Spleen (tissue), 11 donors: Measurements from ENCODE around the gene NEMF. TPM values are rescaled to one million over a fixed set of nuclear protein-coding genes. Genes with fewer than 3 reads are reported as not detected.

Experiments used
- DNase-seq: peaks from one replicate; pipeline ENCODE4 v3.0.0-alpha.2; 2020
- H3K27ac ChIP-seq, 8 donors: fragments of 200-600 bp; sonication (generic) in 7 of 8; 1 replicate in 4 of 8; 2 replicates in 4 of 8; pipeline versions ENCODE4 v1.5.0 to v1.8.0; 2016 to 2021; ENCODE audit warnings: inconsistent platforms in 4 of 8, mild to moderate bottlenecking in 4 of 8, moderate library complexity in 1 of 8
- H3K27me3 ChIP-seq, 7 donors: fragments of 200-600 bp; sonication (generic) in 6 of 7; replicated peaks in 1 of 7; 1 replicate in 4 of 7; 2 replicates in 3 of 7; pipeline versions ENCODE4 v1.5.0 to v1.8.0; 2016 to 2021; ENCODE audit warnings: inconsistent platforms in 3 of 7, mild to moderate bottlenecking in 1 of 7
- H3K36me3 ChIP-seq, 6 donors: fragments of 200-600 bp; sonication (generic) in 5 of 6; 1 replicate in 4 of 6; 2 replicates in 2 of 6; pipeline versions ENCODE4 v1.5.0 to v1.8.0; 2016 to 2021; ENCODE audit warnings: inconsistent platforms in 2 of 6
- H3K4me1 ChIP-seq, 6 donors: fragments of 200-600 bp; sonication (generic) in 5 of 6; 1 replicate in 3 of 6; 2 replicates in 3 of 6; pipeline versions ENCODE4 v1.5.0 to v1.8.0; 2016 to 2021; ENCODE audit warnings: inconsistent platforms in 3 of 6
- H3K4me3 ChIP-seq, 8 donors: fragments of 200-600 bp; sonication (generic) in 7 of 8; 1 replicate in 4 of 8; 2 replicates in 4 of 8; pipeline versions ENCODE4 v1.5.0 to v1.8.0; 2016 to 2021; ENCODE audit warnings: inconsistent platforms in 4 of 8, mild to moderate bottlenecking in 4 of 8, moderate library complexity in 2 of 8
- H3K9me3 ChIP-seq, 8 donors: fragments of 200-600 bp; sonication (generic) in 7 of 8; 1 replicate in 4 of 8; 2 replicates in 4 of 8; pipeline versions ENCODE4 v1.5.0 to v1.8.0; 2016 to 2021; ENCODE audit warnings: inconsistent platforms in 4 of 8
- POLR2A ChIP-seq, 3 donors: fragments of 450-650 bp; IDR thresholded peaks; one replicate each; pipeline ENCODE4 v1.5.1; 2017; ENCODE audit warnings: antibody characterized with exemption in 3 of 3, mild to moderate bottlenecking in 1 of 3
- POLR2AphosphoS5 ChIP-seq, 3 donors: sonication (generic); formaldehyde crosslinking; IDR thresholded peaks; one replicate each; pipeline ENCODE4 v1.5.1; 2017; ENCODE audit warnings: antibody characterized with exemption in 3 of 3
- WGBS, 5 donors: extraction: QIAGEN DNeasy Blood & Tissue Kit in 3 of 5; methylation state at CpG; one replicate each; pipeline versions ENCODE4 v1.1.5 to v1.1.7; 2013 to 2018; 5-methylcytosine and 5-hydroxymethylcytosine counted together
- intact Hi-C: fragments of 100-400 bp; cut with DNase I; formaldehyde crosslinking; loops from one replicate; pipeline ENCODE4 v1.15.0; 2023; ENCODE audit warnings: low total_unique reads
- polyA plus RNA-seq, 3 donors: library from polyadenylated mRNA; stranded (reverse); fragments of 200-250 nt; gene quantifications; one replicate each; pipeline ENCODE4 v1.2.1, GENCODE V29; 2013
- total RNA-seq, 7 donors: library from RNA; depleted of rRNA in 3 of 7; stranded (reverse); fragments of >200 nt in 3 of 7; fragmentation: NEBNext Ultra II Directional in 4 of 7; extraction: Animal tissue kit (Norgen Biotek cat#: 25700) in 4 of 7; gene quantifications; one replicate each; pipeline versions ENCODE4 v1.1.0 to v1.2.1, GENCODE V29; 2016 to 2021
- TF ChIP-seq, protein P1 (sequence below), 11 experiments: fragments of 200-600 bp in 7 of 11; fragments of 450-650 bp in 4 of 11; sonication (generic) in 4 of 11; IDR thresholded peaks in 8 of 11; conservative IDR thresholded peaks in 3 of 11; 1 replicate in 7 of 11; 2 replicates in 4 of 11; pipeline versions ENCODE4 v1.4.0 to v1.8.0; 2016 to 2021; ENCODE audit warnings: antibody characterized with exemption in 11 of 11, inconsistent platforms in 4 of 11, mild to moderate bottlenecking in 1 of 11
- donor health status: healthy with polysubstance abuse.
- donor health status: DM: no; HTN: no; CAD: no; lungs with moderate emphysema.
- donor health status: DM: no; HTN: no; CAD: no.
- donor health status: Bipolar disorder and iron deficiency.
- donor health status: healthy.
- donor health status: DM: no; HTN: no; CAD: no.
- donor health status: DM: yes; HTN: yes; CAD: no.

The NEMF gene
- total and polyA plus RNA-seq, 10 donors: 24.3 to 187 (median 82.4) TPM

DNA sequence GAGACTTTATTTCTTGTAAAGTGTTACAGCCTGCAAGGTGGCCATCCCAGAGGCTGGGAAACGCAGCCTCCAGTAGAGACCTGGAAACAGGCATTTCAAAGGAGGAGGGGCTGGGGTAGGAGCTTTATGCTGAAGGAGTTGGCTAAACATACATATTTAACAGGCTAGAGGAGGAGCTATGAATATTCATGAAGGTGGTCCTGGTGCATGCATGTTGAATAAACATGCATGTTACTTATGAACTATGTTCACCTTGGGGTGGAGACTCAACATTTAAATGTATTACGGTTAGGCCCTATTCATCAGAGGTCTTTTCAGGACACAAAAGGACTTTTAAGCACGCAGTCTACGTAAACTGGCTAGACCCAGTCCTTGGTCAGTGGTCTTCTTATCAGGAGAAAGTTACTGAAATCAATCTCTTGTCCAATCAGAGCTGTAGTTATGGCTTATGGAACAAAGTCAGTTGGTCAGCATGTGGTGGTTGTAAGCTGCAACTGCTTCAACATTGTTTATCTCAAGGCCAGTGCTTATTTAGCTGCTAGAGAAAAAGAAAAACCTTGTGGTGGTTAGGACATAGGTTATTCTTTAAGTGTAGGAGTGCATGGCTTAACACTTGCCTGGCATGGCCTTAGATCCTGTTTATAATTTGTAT lies 28.9 kb upstream of the NEMF start:
- intact Hi-C loops: loop anchor here (10.0 kb wide), 1 partner anchor 123 kb away; no protein-coding TSS in a partner anchor

DNA sequence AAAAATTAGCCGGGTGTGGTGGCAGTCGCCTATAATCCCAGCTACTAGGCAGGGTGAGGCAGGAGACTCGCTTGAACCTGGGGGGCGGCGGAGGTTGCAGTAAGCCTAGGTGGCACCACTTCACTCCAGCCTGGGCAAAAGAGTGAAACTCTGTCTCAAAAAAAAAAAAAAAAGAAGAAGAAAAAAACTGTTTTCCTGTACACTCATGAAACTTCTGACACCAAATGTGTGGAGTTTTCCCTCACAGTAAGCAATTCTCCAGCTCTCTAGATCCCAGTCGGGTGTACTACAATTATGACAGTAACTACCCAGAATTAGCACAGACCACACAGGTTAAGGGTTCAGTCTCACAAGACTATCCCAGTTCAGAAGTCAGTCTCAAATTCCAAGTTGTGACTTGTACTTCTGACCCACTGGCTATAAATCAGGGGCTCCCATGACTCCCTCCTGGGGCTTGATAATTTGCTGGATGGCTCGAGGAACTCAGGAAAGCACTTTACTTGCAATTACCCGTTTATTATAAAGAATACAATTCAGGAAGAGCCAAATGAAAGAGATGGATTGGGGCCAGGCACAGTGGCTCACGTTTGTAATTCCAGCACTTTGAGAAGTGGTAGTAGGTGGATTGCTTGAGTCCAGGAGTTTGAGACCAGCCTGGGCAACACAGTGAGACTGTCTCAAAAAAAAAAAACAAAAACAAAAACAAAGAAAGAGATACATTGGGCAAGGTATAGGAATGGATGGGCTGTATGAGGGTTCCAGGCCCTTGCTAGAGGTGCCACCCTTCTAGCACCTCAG lies 27.9 kb upstream of the NEMF start:
- H3K4me3 ChIP-seq: no peak overlapping the region
- intact Hi-C loops: loop anchor here (10.0 kb wide), 1 partner anchor 124 kb away; no protein-coding TSS in a partner anchor
- H3K27me3 ChIP-seq: no peaks in the 10 kb centered on the region
- no peak for TF ChIP-seq POLR2AphosphoS5 (IDR thresholded peaks at IDR 0.05)
- no peak for TF ChIP-seq POLR2A (IDR thresholded peaks at IDR 0.05)
- TF ChIP-seq, protein P1, sequence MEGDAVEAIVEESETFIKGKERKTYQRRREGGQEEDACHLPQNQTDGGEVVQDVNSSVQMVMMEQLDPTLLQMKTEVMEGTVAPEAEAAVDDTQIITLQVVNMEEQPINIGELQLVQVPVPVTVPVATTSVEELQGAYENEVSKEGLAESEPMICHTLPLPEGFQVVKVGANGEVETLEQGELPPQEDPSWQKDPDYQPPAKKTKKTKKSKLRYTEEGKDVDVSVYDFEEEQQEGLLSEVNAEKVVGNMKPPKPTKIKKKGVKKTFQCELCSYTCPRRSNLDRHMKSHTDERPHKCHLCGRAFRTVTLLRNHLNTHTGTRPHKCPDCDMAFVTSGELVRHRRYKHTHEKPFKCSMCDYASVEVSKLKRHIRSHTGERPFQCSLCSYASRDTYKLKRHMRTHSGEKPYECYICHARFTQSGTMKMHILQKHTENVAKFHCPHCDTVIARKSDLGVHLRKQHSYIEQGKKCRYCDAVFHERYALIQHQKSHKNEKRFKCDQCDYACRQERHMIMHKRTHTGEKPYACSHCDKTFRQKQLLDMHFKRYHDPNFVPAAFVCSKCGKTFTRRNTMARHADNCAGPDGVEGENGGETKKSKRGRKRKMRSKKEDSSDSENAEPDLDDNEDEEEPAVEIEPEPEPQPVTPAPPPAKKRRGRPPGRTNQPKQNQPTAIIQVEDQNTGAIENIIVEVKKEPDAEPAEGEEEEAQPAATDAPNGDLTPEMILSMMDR (IDR thresholded peaks at IDR 0.05 in 8 of 11, conservative IDR thresholded peaks at IDR 0.05 in 3 of 11): no peak
- DNase-seq: peak; percentile 75
- WGBS, 5 donors: 48 to 67% (median 57%) methylated on average over 9 of the region's 9 CpGs
- peak overlapping the region in 5 of 8 donors; percentile 4 to 63 (median 30) for H3K27ac ChIP-seq
- H3K4me1 ChIP-seq: peaks cover 0 to 18% (median 8%) of the 10 kb centered on the region in 6 donors
- H3K9me3 ChIP-seq: no peaks in the 10 kb centered on the region
- H3K36me3 ChIP-seq: no peaks in the 10 kb centered on the region

More for the DNA sequence above, 28.9 kb upstream of the NEMF start:
- H3K9me3 ChIP-seq: no peaks in the 10 kb centered on the region
- DNase-seq: no peak
- 95 to 99% (median 97%) methylated on average over 4 of the region's 4 CpGs for WGBS, 5 donors
- TF ChIP-seq, protein P1 (IDR thresholded peaks at IDR 0.05 in 8 of 11, conservative IDR thresholded peaks at IDR 0.05 in 3 of 11): no peak
- no peak for TF ChIP-seq POLR2A (IDR thresholded peaks at IDR 0.05)
- no peak for TF ChIP-seq POLR2AphosphoS5 (IDR thresholded peaks at IDR 0.05)
- no peaks in the 10 kb centered on the region for H3K27me3 ChIP-seq
- peaks cover 0 to 18% (median 8%) of the 10 kb centered on the region in 6 donors for H3K4me1 ChIP-seq
- H3K27ac ChIP-seq: no peak overlapping the region
- no peaks in the 10 kb centered on the region for H3K36me3 ChIP-seq
- no peak overlapping the region for H3K4me3 ChIP-seq

DNA sequence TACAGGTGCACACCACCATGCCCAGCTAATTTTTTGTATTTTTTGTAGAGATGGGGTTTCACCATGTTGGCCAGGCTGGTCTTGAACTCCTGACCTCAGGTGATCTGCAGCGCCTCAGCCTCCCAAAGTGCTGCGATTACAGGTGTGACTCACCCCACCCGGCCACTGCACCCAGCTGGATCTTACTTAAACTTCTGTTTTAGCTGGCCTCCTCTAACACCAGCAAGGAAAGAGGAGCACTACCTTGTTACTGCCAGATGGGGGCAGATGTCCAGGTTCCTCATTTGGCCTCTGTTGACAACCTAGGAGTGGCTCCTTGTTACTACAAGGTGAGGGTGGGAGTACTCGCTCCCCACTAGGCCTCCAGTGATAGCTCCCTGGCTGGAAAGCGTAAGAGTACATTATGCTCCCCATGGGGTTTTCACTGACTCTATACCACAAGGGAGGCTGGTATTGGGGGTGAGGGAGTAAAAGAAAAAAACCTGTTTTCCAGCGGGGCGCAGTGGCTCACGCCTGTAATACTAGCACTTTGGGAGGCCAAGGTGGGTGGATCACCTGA lies 27.1 kb upstream of the NEMF start:
- Histone ChIP-seq H3K27ac (peak overlapping the region in 4 of 8 donors; percentile 15 to 63 (median 44)), H3K27me3 (no peaks in the 10 kb centered on the region), H3K9me3 (no peaks in the 10 kb centered on the region), H3K4me1 (peaks cover 0 to 18% (median 8%) of the 10 kb centered on the region in 6 donors), H3K4me3 (no peak overlapping the region), H3K36me3 (no peaks in the 10 kb centered on the region)
- 63 to 78% (median 69%) methylated on average over 8 of the region's 8 CpGs for WGBS, 5 donors
- no peak for DNase-seq
- intact Hi-C loops: loop anchor here (10.0 kb wide), 1 partner anchor 125 kb away; no protein-coding TSS in a partner anchor
- TF ChIP-seq POLR2AphosphoS5 (IDR thresholded peaks at IDR 0.05) (peak in 1 of 3 donors; percentile 24), POLR2A (IDR thresholded peaks at IDR 0.05) (no peak)
- TF ChIP-seq, protein P1 (IDR thresholded peaks at IDR 0.05 in 8 of 11, conservative IDR thresholded peaks at IDR 0.05 in 3 of 11): peak; percentile 50 to 80 (median 69)
